Measurements from ENCODE around the gene ST3GAL4.

- TF ChIP-seq, protein P1, sequence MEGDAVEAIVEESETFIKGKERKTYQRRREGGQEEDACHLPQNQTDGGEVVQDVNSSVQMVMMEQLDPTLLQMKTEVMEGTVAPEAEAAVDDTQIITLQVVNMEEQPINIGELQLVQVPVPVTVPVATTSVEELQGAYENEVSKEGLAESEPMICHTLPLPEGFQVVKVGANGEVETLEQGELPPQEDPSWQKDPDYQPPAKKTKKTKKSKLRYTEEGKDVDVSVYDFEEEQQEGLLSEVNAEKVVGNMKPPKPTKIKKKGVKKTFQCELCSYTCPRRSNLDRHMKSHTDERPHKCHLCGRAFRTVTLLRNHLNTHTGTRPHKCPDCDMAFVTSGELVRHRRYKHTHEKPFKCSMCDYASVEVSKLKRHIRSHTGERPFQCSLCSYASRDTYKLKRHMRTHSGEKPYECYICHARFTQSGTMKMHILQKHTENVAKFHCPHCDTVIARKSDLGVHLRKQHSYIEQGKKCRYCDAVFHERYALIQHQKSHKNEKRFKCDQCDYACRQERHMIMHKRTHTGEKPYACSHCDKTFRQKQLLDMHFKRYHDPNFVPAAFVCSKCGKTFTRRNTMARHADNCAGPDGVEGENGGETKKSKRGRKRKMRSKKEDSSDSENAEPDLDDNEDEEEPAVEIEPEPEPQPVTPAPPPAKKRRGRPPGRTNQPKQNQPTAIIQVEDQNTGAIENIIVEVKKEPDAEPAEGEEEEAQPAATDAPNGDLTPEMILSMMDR (IDR thresholded peaks at IDR 0.05) = no peak
- TF ChIP-seq POLR2A (IDR thresholded peaks at IDR 0.05) = no peak
- TF ChIP-seq POLR2AphosphoS5 (IDR thresholded peaks at IDR 0.05; ENCODE audit: insufficient read depth in 1 of 2, low read depth in 1 of 2) = no peak
These were observed 32.5 kb upstream of the ST3GAL4 start for GRCh38 chr11:126322996-126323395.
